Gastrocnemius medialis (tissue), 4 donors: ENCODE data around the gene EPPIN. TPM values are rescaled to one million over a fixed set of nuclear protein-coding genes. Genes with fewer than 3 reads are reported as not detected.

Experiments
- ATAC-seq, 2 donors: fragments of 150-250 bp; one replicate each; pipeline ENCODE4 v1.9.1; 2016
- DNase-seq, 2 donors: peaks; one replicate each; pipeline ENCODE4 v3.0.0-alpha.2; 2019
- H3K27ac ChIP-seq, 4 donors: fragments of 200-600 bp; sonication (generic); 1 replicate in 1 of 4; 2 replicates in 3 of 4; pipeline ENCODE4 v1.5.1; 2016 to 2018; ENCODE audit warnings: mild to moderate bottlenecking in 2 of 4, moderate library complexity in 1 of 4
- H3K27me3 ChIP-seq, 3 donors: fragments of 200-600 bp; sonication (generic) in 2 of 3; 1 replicate in 1 of 3; 2 replicates in 2 of 3; pipeline versions ENCODE4 v1.5.1 to v1.6.0; 2016 to 2019; ENCODE audit warnings: mild to moderate bottlenecking in 1 of 3, moderate library complexity in 1 of 3
- H3K36me3 ChIP-seq, 2 donors: fragments of 200-600 bp; sonication (generic) in 1 of 2; one replicate each; pipeline ENCODE4 v1.5.1; 2017 to 2018
- H3K4me1 ChIP-seq, 2 donors: fragments of 200-600 bp; sonication (generic) in 1 of 2; one replicate each; pipeline ENCODE4 v1.5.1; 2016 to 2017; ENCODE audit warnings: mild to moderate bottlenecking in 2 of 2
- H3K4me3 ChIP-seq, 4 donors: fragments of 200-600 bp; sonication (generic) in 3 of 4; 1 replicate in 1 of 4; 2 replicates in 3 of 4; pipeline ENCODE4 v1.5.1; 2016 to 2019; ENCODE audit warnings: mild to moderate bottlenecking in 2 of 4
- H3K9me3 ChIP-seq, 3 donors: fragments of 200-600 bp; sonication (generic) in 2 of 3; 1 replicate in 1 of 3; 2 replicates in 2 of 3; pipeline ENCODE4 v1.5.1; 2016 to 2019
- POLR2A ChIP-seq, 2 donors: fragments of 450-650 bp; IDR thresholded peaks; one replicate each; pipeline ENCODE4 v1.6.1; 2017; ENCODE audit warnings: antibody characterized with exemption in 2 of 2, mild to moderate bottlenecking in 2 of 2, moderate library complexity in 2 of 2
- in situ Hi-C, 4 donors: fragments of 200-750 bp; cut with MboI; loops; one replicate each; pipeline versions ENCODE4 v1.15.0 to v1.8.0; 2017; ENCODE audit warnings: low sequenced_read_pairs in 4 of 4
- intact Hi-C: fragments of 100-400 bp; cut with DNase I; formaldehyde crosslinking; loops from one replicate; pipeline ENCODE4 v1.15.1; 2023; ENCODE audit warnings: low total_unique reads
- total RNA-seq, 4 donors: library from RNA; depleted of rRNA; stranded (reverse); fragments of >200 nt; gene quantifications; one replicate each; pipeline versions ENCODE4 v1.1.0 to v1.2.3, GENCODE V29; 2016
- TF ChIP-seq, protein P1 (sequence below), 5 experiments: fragments of 450-650 bp in 3 of 5; fragments of 200-600 bp in 2 of 5; sonication (generic) in 2 of 5; IDR thresholded peaks in 4 of 5; conservative IDR thresholded peaks in 1 of 5; 1 replicate in 4 of 5; 2 replicates in 1 of 5; pipeline ENCODE4 v1.5.1; 2016 to 2019; ENCODE audit warnings: antibody characterized with exemption in 5 of 5, mild to moderate bottlenecking in 3 of 5, moderate library complexity in 3 of 5

The EPPIN gene
- total RNA-seq, 4 donors from 2014 or later, result not detected

DNA sequence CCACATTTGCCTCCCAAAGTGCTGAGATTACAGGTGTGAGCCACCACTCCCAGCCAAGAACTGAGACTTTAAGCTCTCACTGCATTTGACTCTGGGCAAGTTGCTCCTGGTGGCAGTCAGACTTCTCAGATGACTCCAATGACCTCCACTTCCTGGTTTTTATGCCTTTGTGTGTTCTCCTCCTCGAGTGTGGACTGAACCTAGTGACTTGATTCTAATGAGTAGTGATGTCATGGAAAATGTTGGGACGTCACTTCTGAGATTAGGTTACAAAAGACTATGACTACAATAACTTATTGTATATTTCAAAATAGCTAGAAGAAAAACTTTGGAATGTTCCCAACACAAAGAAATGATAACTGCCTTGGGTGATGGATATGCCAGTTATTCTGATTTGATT lies 43.8 kb downstream of the EPPIN start:
- Histone ChIP-seq H3K27ac (no peak overlapping the region), H3K4me1 (no peaks in the 10 kb centered on the region), H3K27me3 (no peaks in the 10 kb centered on the region), H3K9me3 (no peaks in the 10 kb centered on the region), H3K36me3 (no peaks in the 10 kb centered on the region), H3K4me3 (no peak overlapping the region)
- intact Hi-C loops, result no loop called here
- ATAC-seq (no peak), DNase-seq (no peak)
- in situ Hi-C loops, result loop anchor here in 1 of 4 donors (25.0 kb wide), 1 partner anchor 959 kb away; no protein-coding TSS in a partner anchor
- TF ChIP-seq, protein P1, sequence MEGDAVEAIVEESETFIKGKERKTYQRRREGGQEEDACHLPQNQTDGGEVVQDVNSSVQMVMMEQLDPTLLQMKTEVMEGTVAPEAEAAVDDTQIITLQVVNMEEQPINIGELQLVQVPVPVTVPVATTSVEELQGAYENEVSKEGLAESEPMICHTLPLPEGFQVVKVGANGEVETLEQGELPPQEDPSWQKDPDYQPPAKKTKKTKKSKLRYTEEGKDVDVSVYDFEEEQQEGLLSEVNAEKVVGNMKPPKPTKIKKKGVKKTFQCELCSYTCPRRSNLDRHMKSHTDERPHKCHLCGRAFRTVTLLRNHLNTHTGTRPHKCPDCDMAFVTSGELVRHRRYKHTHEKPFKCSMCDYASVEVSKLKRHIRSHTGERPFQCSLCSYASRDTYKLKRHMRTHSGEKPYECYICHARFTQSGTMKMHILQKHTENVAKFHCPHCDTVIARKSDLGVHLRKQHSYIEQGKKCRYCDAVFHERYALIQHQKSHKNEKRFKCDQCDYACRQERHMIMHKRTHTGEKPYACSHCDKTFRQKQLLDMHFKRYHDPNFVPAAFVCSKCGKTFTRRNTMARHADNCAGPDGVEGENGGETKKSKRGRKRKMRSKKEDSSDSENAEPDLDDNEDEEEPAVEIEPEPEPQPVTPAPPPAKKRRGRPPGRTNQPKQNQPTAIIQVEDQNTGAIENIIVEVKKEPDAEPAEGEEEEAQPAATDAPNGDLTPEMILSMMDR (IDR thresholded peaks at IDR 0.05 in 4 of 5, conservative IDR thresholded peaks at IDR 0.05 in 1 of 5), result no peak
- no peak for TF ChIP-seq POLR2A (IDR thresholded peaks at IDR 0.05)

DNA sequence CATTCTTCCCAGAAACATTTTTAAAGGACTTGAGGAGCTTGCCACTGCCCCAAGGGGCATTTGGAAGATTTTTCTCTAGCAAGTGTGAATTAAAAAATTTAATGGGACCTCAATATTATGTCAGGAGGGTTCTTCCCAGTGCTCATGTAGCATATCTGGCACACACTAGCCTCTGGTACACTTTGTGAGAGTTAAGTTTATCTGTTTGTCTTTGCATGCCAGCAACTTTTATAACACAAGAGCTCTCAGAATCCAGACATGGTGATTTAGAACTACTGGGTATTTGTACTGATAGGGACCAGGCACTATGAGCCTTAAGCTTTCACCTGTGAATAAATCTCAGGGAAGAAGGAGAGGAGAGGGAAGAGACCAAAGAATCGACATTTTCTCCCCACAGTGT lies 44.6 kb downstream of the EPPIN start:
- H3K36me3 ChIP-seq, result no peaks in the 10 kb centered on the region
- H3K9me3 ChIP-seq, result no peaks in the 10 kb centered on the region
- H3K27me3 ChIP-seq, result no peaks in the 10 kb centered on the region
- H3K4me1 ChIP-seq, result no peaks in the 10 kb centered on the region
- in situ Hi-C loops (loop anchor here in 1 of 4 donors (25.0 kb wide), 1 partner anchor 960 kb away; no protein-coding TSS in a partner anchor), intact Hi-C loops (no loop called here)
- DNase-seq, result no peak
- no peak overlapping the region for H3K4me3 ChIP-seq
- no peak for ATAC-seq
- no peak overlapping the region for H3K27ac ChIP-seq
- no peak for TF ChIP-seq POLR2A (IDR thresholded peaks at IDR 0.05)
- TF ChIP-seq, protein P1 (IDR thresholded peaks at IDR 0.05 in 4 of 5, conservative IDR thresholded peaks at IDR 0.05 in 1 of 5), result no peak

DNA sequence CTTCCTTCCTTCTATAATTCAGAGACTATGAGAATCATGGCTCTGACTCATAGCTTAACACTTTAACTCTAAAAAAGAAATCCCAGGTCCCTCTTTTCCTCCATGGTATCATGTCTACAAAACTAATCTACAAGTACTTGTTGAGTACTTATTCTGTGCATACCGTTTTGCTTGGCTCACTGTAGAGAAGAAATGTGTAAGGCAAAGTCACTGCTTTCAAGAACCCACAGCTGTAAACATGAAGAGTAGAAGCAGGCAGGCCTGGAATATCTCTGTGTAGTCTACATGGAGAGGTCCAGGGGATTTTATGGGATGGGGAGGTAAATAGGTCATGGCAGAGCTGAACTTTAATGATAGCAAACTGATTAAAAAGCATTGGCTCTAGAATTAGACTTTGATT lies 45.6 kb downstream of the EPPIN start:
- intact Hi-C loops (no loop called here), in situ Hi-C loops (loop anchor here in 1 of 4 donors (25.0 kb wide), 1 partner anchor 961 kb away; no protein-coding TSS in a partner anchor)
- H3K27ac ChIP-seq, result no peak overlapping the region
- no peaks in the 10 kb centered on the region for H3K36me3 ChIP-seq
- H3K27me3 ChIP-seq, result no peaks in the 10 kb centered on the region
- no peaks in the 10 kb centered on the region for H3K4me1 ChIP-seq
- no peak for TF ChIP-seq POLR2A (IDR thresholded peaks at IDR 0.05)
- TF ChIP-seq, protein P1 (IDR thresholded peaks at IDR 0.05 in 4 of 5, conservative IDR thresholded peaks at IDR 0.05 in 1 of 5), result no peak
- ATAC-seq (no peak), DNase-seq (no peak)
- no peaks in the 10 kb centered on the region for H3K9me3 ChIP-seq
- no peak overlapping the region for H3K4me3 ChIP-seq

DNA sequence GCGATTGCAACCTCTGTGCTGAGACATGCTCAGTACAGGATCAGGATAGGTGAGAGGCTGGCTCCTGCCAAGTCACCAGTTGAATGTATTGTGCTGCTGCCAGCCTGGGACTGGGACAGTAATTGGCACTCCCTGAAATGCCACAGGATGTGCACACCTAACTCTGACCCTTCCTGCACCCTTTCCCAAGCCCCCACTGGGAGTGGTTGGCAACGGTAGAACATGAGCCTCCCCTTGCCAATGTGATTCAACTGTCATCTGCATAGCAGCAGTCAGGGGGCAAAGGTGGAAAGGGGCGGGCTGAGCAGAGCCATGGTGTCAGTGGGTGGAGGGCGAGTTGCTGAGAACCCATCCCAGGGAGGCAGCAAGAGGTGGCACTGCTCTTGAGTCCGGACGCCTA lies 47.2 kb downstream of the EPPIN start:
- DNase-seq, result no peak
- Histone ChIP-seq H3K36me3 (no peaks in the 10 kb centered on the region), H3K9me3 (no peaks in the 10 kb centered on the region), H3K4me1 (no peaks in the 10 kb centered on the region), H3K27ac (no peak overlapping the region), H3K4me3 (no peak overlapping the region), H3K27me3 (peaks cover 0 to 2% (median 0%) of the 10 kb centered on the region in 3 donors)
- intact Hi-C loops, result no loop called here
- no peak for ATAC-seq
- TF ChIP-seq POLR2A (IDR thresholded peaks at IDR 0.05), result no peak
- TF ChIP-seq, protein P1 (IDR thresholded peaks at IDR 0.05 in 4 of 5, conservative IDR thresholded peaks at IDR 0.05 in 1 of 5), result no peak
- in situ Hi-C loops, result loop anchor here in 1 of 4 donors (25.0 kb wide), 1 partner anchor 962 kb away; no protein-coding TSS in a partner anchor

DNA sequence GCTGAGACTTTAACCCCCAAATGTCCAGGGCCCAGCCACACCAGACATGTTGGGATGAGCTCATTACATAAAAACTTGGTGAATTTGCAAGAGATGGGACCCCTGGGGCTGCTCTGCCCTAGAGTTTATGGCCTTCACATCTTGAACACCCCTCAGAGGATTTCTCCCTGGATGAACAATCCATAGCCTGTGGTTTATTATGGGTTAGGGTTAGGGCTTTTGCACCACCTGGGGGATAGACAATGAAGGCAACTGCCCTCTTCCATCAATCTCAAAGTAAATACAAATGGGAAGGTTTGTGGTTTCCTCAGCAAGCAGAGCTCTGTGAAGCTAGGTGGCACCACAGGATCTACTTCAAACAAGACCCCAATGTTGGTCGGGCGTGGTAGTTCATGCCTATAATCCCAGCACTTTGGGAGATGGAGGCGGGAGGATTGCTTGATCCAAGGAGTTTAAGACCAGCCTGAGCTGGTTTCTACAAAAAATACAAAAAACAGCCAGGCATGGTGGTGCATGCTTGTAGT lies 49.2 kb downstream of the EPPIN start:
- no peak overlapping the region for H3K4me3 ChIP-seq
- H3K36me3 ChIP-seq, result no peaks in the 10 kb centered on the region
- DNase-seq, result no peak
- in situ Hi-C loops (no loop called here), intact Hi-C loops (no loop called here)
- H3K4me1 ChIP-seq, result no peaks in the 10 kb centered on the region
- no peaks in the 10 kb centered on the region for H3K9me3 ChIP-seq
- TF ChIP-seq, protein P1 (IDR thresholded peaks at IDR 0.05 in 4 of 5, conservative IDR thresholded peaks at IDR 0.05 in 1 of 5), result no peak
- TF ChIP-seq POLR2A (IDR thresholded peaks at IDR 0.05), result no peak
- H3K27me3 ChIP-seq, result peaks cover 0 to 2% (median 0%) of the 10 kb centered on the region in 3 donors
- ATAC-seq, result no peak
- no peak overlapping the region for H3K27ac ChIP-seq
